Activated B cell treated with CpG ODN at 0.5 μM for 24 hours (primary cell): ENCODE data around the gene DACT2. TPM values are rescaled to one million over a fixed set of nuclear protein-coding genes. Genes with fewer than 3 reads are reported as not detected.

Experiments used
- ATAC-seq: fragments of 200-7000 bp; cut with Tn5 transposase; one replicate; pipeline ENCODE4 v1.10.0; 2021; ENCODE audit warnings: low read depth, mild to moderate bottlenecking, moderate library complexity
- CTCF ChIA-PET: fragments of 350-600 bp; sonication (Branson Sonifier 250); formaldehyde crosslinking; loops from one replicate; lab custom pipeline; 2021; ENCODE audit warnings: antibody characterized with exemption; lab: Charles Lee
- POLR2A ChIA-PET: fragments of 350-600 bp; sonication (Branson Sonifier 250); formaldehyde crosslinking; loops from one replicate; lab custom pipeline; 2021; ENCODE audit warnings: antibody characterized with exemption; lab: Charles Lee
- DNase-seq: peaks from one replicate; pipeline ENCODE4 v3.0.0; 2022
- H3K27ac Mint-ChIP-seq: one replicate; pipeline ENCODE4 v1.8.0; 2020; ENCODE audit warnings: mixed read lengths
- H3K27me3 Mint-ChIP-seq: one replicate; pipeline ENCODE4 v1.8.0; 2021; ENCODE audit warnings: mixed read lengths
- H3K36me3 Mint-ChIP-seq: one replicate; pipeline ENCODE4 v1.8.0; 2021; ENCODE audit warnings: low read depth, mixed read lengths
- H3K4me1 Mint-ChIP-seq: one replicate; pipeline ENCODE4 v1.8.0; 2021; ENCODE audit warnings: mixed read lengths
- H3K4me3 Mint-ChIP-seq: one replicate; pipeline ENCODE4 v1.8.0; 2020; ENCODE audit warnings: mild to moderate bottlenecking, mixed read lengths
- H3K9me3 Mint-ChIP-seq: one replicate; pipeline ENCODE4 v1.8.0; 2020; ENCODE audit warnings: mixed read lengths
- intact Hi-C: fragments of 100-400 bp; cut with micrococcal nuclease; formaldehyde crosslinking; loops from one replicate; pipeline ENCODE4 v1.15.1; 2024
- total RNA-seq: library from RNA; stranded (reverse); gene quantifications from 2 replicates; pipeline ENCODE4 v1.2.3, GENCODE V29; 2022
- TF ChIP-seq, protein P1 (sequence below): fragments of 200-600 bp; IDR thresholded peaks from one replicate; pipeline ENCODE4 v1.8.0; 2022; ENCODE audit warnings: antibody characterized with exemption, mild to moderate bottlenecking

DACT2 gene, protein sequence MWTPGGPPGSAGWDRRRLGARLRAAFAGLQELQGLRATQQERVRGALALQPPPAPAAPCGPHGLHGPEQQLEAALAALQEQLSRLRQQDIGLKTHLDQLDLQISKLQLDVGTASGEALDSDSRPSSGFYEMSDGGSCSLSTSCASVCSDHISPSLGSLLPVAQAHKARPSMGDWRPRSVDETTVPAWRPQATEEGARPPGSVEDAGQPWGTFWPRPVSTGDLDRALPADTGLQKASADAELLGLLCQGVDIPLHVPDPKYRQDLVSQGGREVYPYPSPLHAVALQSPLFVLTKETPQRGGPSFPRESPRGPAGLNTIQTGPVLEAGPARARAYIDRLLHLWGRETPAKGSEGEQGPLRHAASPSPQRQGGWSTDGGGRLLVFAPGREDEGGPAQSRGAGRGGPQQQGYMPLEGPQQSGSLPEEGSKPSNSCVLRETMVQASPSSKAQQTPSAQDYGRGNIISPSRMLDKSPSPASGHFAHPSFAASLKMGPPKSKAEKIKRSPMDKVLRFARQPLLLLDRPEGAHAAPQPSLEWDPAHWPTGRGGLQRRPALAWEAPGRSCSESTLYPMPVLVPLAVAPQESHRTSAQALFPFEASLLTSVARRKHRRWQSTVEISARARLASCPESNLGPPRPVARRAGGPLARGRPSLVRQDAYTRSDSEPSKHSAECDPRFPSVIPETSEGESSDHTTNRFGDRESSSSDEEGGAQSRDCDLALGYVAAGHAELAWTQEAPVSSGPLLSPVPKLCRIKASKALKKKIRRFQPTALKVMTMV
- not detected in 2 replicates for total RNA-seq

DNA sequence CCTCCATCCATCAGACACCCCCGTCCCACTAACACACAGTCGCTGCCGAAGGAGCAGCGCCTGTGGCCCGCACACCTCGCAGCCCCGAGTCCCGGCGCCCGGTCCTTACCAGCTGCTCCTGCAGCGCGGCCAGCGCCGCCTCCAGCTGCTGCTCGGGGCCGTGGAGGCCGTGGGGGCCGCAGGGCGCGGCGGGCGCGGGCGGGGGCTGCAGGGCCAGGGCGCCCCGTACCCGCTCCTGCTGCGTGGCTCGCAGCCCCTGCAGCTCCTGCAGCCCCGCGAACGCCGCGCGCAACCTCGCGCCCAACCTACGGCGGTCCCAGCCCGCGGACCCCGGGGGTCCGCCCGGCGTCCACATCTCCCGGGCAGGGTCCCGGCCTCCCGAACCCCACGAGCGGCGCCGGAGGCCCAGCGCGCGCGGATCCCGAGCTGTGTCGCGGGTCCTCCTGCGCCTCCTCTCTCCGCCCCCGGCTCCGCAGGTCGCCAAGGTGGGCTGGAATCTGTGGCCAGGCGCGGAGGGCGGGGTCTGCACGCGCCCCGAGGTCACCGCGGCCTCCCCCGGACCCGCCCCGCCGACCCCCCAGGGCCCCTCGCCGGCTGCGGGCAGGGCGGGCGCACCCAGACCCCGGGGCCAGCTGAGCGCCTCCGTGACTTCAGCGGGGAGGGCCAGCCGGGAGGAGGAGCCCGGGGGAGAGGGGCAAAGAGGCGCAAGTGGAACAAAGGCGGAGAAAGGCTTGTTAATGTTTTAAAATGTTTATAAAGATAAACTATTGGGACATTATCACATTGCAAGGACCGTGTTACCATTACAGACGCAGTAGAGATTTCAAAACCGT is at the start of gene DACT2:
Gene DACT2, minus strand, starts transcription at position 499 of the 833 bp plus-strand sequence. Its CDS starts 144 bp downstream, at position 355.
- no peak for DNase-seq
- Mint-ChIP-seq H3K27ac (no peak within 1 kb of the TSS), H3K27me3 (peaks cover 23% of the 10 kb centered on the region)

DNA sequence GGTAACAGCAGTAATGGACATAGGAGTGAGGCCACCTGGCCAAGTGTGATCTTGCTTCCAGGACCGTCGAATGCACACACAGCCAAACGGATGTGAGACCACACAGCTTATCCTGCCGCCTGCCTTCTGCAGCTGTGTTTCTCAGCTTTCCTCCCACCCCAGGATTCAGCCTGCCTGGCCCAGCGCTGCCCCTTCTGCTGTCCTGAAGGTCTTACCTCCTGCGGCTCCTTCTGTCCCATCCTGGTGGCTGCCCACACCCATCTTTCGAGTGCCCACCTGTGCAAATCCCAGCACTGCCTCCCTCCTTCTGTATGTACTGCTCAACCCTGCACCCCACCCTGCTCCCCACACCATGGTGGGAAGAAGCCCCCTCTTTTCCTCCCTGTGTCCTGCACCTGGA is 49.4 kb upstream of the DACT2 start:
- H3K4me3 Mint-ChIP-seq = no peak overlapping the region
- POLR2A ChIA-PET = no interaction called here
- DNase-seq = no peak
- H3K27me3 Mint-ChIP-seq = peaks cover 1% of the 10 kb centered on the region
- CTCF ChIA-PET = no interaction called here
- TF ChIP-seq, protein P1, sequence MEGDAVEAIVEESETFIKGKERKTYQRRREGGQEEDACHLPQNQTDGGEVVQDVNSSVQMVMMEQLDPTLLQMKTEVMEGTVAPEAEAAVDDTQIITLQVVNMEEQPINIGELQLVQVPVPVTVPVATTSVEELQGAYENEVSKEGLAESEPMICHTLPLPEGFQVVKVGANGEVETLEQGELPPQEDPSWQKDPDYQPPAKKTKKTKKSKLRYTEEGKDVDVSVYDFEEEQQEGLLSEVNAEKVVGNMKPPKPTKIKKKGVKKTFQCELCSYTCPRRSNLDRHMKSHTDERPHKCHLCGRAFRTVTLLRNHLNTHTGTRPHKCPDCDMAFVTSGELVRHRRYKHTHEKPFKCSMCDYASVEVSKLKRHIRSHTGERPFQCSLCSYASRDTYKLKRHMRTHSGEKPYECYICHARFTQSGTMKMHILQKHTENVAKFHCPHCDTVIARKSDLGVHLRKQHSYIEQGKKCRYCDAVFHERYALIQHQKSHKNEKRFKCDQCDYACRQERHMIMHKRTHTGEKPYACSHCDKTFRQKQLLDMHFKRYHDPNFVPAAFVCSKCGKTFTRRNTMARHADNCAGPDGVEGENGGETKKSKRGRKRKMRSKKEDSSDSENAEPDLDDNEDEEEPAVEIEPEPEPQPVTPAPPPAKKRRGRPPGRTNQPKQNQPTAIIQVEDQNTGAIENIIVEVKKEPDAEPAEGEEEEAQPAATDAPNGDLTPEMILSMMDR = no peak
- ATAC-seq = no peak
- H3K27ac Mint-ChIP-seq = no peak overlapping the region
- H3K36me3 Mint-ChIP-seq = no peaks in the 10 kb centered on the region
- intact Hi-C loops = no loop called here
- no peaks in the 10 kb centered on the region for H3K4me1 Mint-ChIP-seq
- no peaks in the 10 kb centered on the region for H3K9me3 Mint-ChIP-seq

More for the DNA sequence above, at the start of gene DACT2:
- ChIA-PET POLR2A (no interaction called here), CTCF (no interaction called here)
- H3K9me3 Mint-ChIP-seq = peaks cover 4% of the 10 kb centered on the region
- H3K4me1 Mint-ChIP-seq = no peaks in the 10 kb centered on the region
- H3K4me3 Mint-ChIP-seq = no peak within 1 kb of the TSS
- no peaks in the 10 kb centered on the region for H3K36me3 Mint-ChIP-seq
- TF ChIP-seq, protein P1 = no peak
- intact Hi-C loops = no loop called here
- no peak for ATAC-seq

DNA sequence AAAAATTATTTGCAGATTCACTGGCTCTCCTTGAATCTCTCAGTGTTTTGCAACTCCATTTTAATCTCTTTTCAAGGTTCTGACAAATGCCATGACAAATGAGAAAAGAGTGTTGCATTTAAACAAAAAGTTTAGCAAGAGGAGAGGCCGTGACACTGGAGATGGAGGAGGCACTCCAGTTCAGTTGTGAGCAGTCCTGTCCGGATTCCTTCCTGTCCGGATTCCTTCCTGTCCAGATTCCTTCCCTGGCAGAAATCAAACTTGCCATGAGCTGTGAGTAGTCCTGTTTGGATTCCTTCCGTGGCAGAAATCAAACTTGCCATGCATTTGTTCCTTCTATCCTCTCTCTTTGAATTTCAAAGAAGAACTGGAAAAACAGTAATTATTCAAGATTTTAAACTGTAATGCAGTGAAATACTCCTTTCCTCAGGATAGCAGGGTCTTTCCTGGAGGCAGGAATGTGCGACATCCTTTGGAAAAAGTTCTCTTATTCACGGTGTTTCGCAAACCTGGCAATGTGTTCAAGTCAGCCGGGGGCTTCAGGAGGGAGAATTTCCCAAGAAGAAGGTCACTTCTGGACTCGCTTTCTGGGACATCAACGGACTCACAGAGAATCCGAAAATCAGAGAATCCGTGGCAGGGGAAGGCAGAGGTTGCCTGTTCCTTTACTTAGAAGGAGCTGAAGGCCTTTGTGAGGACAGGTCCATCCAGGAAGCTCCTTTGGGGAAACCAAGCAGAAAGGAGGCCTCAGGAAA is 48.7 kb upstream of the DACT2 start:
- peaks cover 1% of the 10 kb centered on the region for H3K27me3 Mint-ChIP-seq
- H3K27ac Mint-ChIP-seq = no peak overlapping the region
- DNase-seq (no peak), ATAC-seq (no peak)
- no peak overlapping the region for H3K4me3 Mint-ChIP-seq
- no peaks in the 10 kb centered on the region for H3K36me3 Mint-ChIP-seq
- intact Hi-C loops = no loop called here
- ChIA-PET CTCF (no interaction called here), POLR2A (no interaction called here)
- TF ChIP-seq, protein P1 = no peak
- H3K9me3 Mint-ChIP-seq = no peaks in the 10 kb centered on the region
- H3K4me1 Mint-ChIP-seq = no peaks in the 10 kb centered on the region

DNA sequence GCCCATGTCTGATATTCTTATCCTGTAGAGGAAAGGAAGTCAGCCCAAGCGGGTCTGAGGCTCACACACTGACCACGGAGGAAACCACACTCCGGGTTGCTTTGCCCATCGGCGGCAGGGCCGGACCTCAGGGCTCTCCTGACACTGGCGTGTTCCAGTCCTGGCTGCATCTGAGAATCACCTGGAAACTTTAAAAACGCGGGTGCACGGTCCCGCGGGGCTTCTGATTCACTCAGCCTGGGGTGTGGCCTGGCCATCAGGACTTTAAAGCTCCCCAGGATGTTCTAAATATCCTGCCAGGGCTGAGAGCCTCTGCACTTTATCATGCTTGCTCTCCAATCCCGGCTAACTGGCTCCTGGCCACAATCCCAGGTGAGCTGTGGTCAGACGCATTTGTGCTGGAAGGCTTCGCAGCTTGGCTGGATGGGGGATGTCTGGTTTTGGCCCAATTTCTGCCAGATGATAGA is 47.7 kb upstream of the DACT2 start:
- no peak overlapping the region for H3K27ac Mint-ChIP-seq
- intact Hi-C loops = no loop called here
- TF ChIP-seq, protein P1 = no peak
- CTCF ChIA-PET = no interaction called here
- no peaks in the 10 kb centered on the region for H3K36me3 Mint-ChIP-seq
- no peak for ATAC-seq
- peaks cover 1% of the 10 kb centered on the region for H3K27me3 Mint-ChIP-seq
- POLR2A ChIA-PET = no interaction called here
- no peak overlapping the region for H3K4me3 Mint-ChIP-seq
- no peaks in the 10 kb centered on the region for H3K9me3 Mint-ChIP-seq
- no peak for DNase-seq
- no peaks in the 10 kb centered on the region for H3K4me1 Mint-ChIP-seq
